Left lung (tissue), 10 donors: Measurements from ENCODE around the gene CCDC122. TPM values are rescaled to one million over a fixed set of nuclear protein-coding genes. Genes with fewer than 3 reads are reported as not detected.

Experiments used
- ATAC-seq: fragments of 200-7000 bp; cut with Tn5 transposase; one replicate; pipeline ENCODE4 v1.9.1; 2020; ENCODE audit warnings: moderate library complexity
- DNase-seq, 4 donors: peaks; one replicate each; pipeline ENCODE4 v3.0.0-alpha.2; 2013 to 2020
- H3K27ac ChIP-seq, 2 donors: fragments of 200-600 bp; sonication (generic) in 1 of 2; one replicate each; pipeline versions ENCODE4 v1.5.0 to v1.8.0; 2020 to 2021
- H3K27me3 ChIP-seq, 2 donors: fragments of 200-600 bp; sonication (generic) in 1 of 2; one replicate each; pipeline versions ENCODE4 v1.5.0 to v1.8.0; 2020 to 2021
- H3K36me3 ChIP-seq, 2 donors: fragments of 200-600 bp; sonication (generic) in 1 of 2; one replicate each; pipeline versions ENCODE4 v1.5.0 to v1.8.0; 2020 to 2021
- H3K4me1 ChIP-seq, 2 donors: fragments of 200-600 bp; one replicate each; pipeline ENCODE4 v1.8.0; 2021
- H3K4me3 ChIP-seq, 2 donors: fragments of 200-600 bp; sonication (generic) in 1 of 2; one replicate each; pipeline versions ENCODE4 v1.5.0 to v1.8.0; 2020 to 2021; ENCODE audit warnings: mild to moderate bottlenecking in 1 of 2
- H3K9me3 ChIP-seq, 2 donors: fragments of 200-600 bp; sonication (generic) in 1 of 2; one replicate each; pipeline versions ENCODE4 v1.5.0 to v1.8.0; 2020 to 2021
- CTCF ChIP-seq, 2 donors: fragments of 200-600 bp; sonication (generic) in 1 of 2; IDR thresholded peaks; one replicate each; pipeline versions ENCODE4 v1.5.0 to v1.8.0; 2021; ENCODE audit warnings: antibody characterized with exemption in 2 of 2
- intact Hi-C, 2 donors: fragments of 100-400 bp; cut with DNase I; formaldehyde crosslinking; loops; one replicate each; pipeline versions ENCODE4 v1.11.2 to v1.14.2; 2022
- polyA plus RNA-seq, 6 donors: library from polyadenylated mRNA; unstranded; fragments of 120-200 nt; gene quantifications; one replicate each; pipeline ENCODE4 v1.2.1, GENCODE V29; 2013; ENCODE audit not compliant: insufficient read length in 6 of 6
- total RNA-seq, 2 donors: library from RNA; stranded (reverse); fragmentation: NEBNext Ultra II Directional; extraction: Animal tissue kit (Norgen Biotek cat#: 25700); gene quantifications; one replicate each; pipeline ENCODE4 v1.2.1, GENCODE V29; 2021
- donor health status: DM: no; HTN: yes; CAD: no.
- donor health status: DM: no; HTN: no; CAD: no.

The CCDC122 gene
- total and polyA plus RNA-seq, 8 donors, result 5.3 to 11.6 (median 7.0) TPM

GRCh38 chr13:43883631-43884030, 4.1 kb upstream of the CCDC122 start:
- Histone ChIP-seq H3K36me3 (peaks cover 0 to 18% of the 10 kb centered on the region in 2 donors), H3K27me3 (no peaks in the 10 kb centered on the region), H3K4me1 (peaks cover 0 to 25% of the 10 kb centered on the region in 2 donors), H3K27ac (no peak overlapping the region), H3K4me3 (no peak overlapping the region), H3K9me3 (no peaks in the 10 kb centered on the region)
- ATAC-seq, result no peak
- intact Hi-C loops, result no loop called here
- no peak for TF ChIP-seq CTCF (IDR thresholded peaks at IDR 0.05)
- no peak for DNase-seq

GRCh38 chr13:43881580-43881979, 2.0 kb upstream of the CCDC122 start:
- H3K4me3 ChIP-seq, result peak overlapping the region in 1 of 2 donors; percentile 66
- no peaks in the 10 kb centered on the region for H3K27me3 ChIP-seq
- no peak for TF ChIP-seq CTCF (IDR thresholded peaks at IDR 0.05)
- intact Hi-C loops, result no loop called here
- H3K4me1 ChIP-seq, result peaks cover 6 to 43% of the 10 kb centered on the region in 2 donors
- H3K9me3 ChIP-seq, result no peaks in the 10 kb centered on the region
- H3K36me3 ChIP-seq, result peaks cover 0 to 15% of the 10 kb centered on the region in 2 donors
- ATAC-seq (no peak), DNase-seq (no peak)
- H3K27ac ChIP-seq, result no peak overlapping the region

- Histone ChIP-seq H3K9me3 (no peaks in the 10 kb centered on the region), H3K27me3 (no peaks in the 10 kb centered on the region), H3K27ac (peak overlapping the region in 1 of 2 donors; percentile 99), H3K36me3 (peaks cover 0 to 15% of the 10 kb centered on the region in 2 donors), H3K4me3 (peak overlapping the region in 1 of 2 donors; percentile 66), H3K4me1 (peaks cover 6 to 44% of the 10 kb centered on the region in 2 donors)
- no peak for ATAC-seq
- DNase-seq, result no peak
- intact Hi-C loops, result no loop called here
- no peak for TF ChIP-seq CTCF (IDR thresholded peaks at IDR 0.05)
These were observed 1.4 kb upstream of the CCDC122 start for GRCh38 chr13:43880926-43881325.

GRCh38 chr13:43880214-43880855, 795 bp upstream of the CCDC122 start:
- intact Hi-C loops, result no loop called here
- peaks cover 6 to 44% of the 10 kb centered on the region in 2 donors for H3K4me1 ChIP-seq
- peaks cover 0 to 9% of the 10 kb centered on the region in 2 donors for H3K36me3 ChIP-seq
- H3K27ac ChIP-seq, result peak overlapping the region; percentile 96 to 99
- peak in 1 of 4 donors; percentile 10 for DNase-seq
- TF ChIP-seq CTCF (IDR thresholded peaks at IDR 0.05), result no peak
- H3K4me3 ChIP-seq, result peak overlapping the region; percentile 66
- H3K27me3 ChIP-seq, result no peaks in the 10 kb centered on the region
- no peak for ATAC-seq
- H3K9me3 ChIP-seq, result no peaks in the 10 kb centered on the region

- H3K36me3 ChIP-seq, result peaks cover 0 to 3% of the 10 kb centered on the region in 2 donors
- ATAC-seq, result peak; percentile 89
- peaks cover 6 to 44% of the 10 kb centered on the region in 2 donors for H3K4me1 ChIP-seq
- DNase-seq, result peak in 1 of 4 donors; percentile 12
- intact Hi-C loops, result loop anchor here in 1 of 2 donors (10.0 kb wide), 1 partner anchor 785 kb away; no protein-coding TSS in a partner anchor
- TF ChIP-seq CTCF (IDR thresholded peaks at IDR 0.05), result no peak
- no peaks in the 10 kb centered on the region for H3K27me3 ChIP-seq
- H3K27ac ChIP-seq, result peak within 1 kb of the TSS; percentile 96 to 99
- H3K4me3 ChIP-seq, result peak within 1 kb of the TSS; percentile 66
- no peaks in the 10 kb centered on the region for H3K9me3 ChIP-seq
These were observed 228 bp upstream of the CCDC122 start, which contains the start of gene LACC1 for GRCh38 chr13:43879755-43880181. Gene LACC1 (plus strand): TSS chr13:43879904. CDS start chr13:43880986, 1,082 bp downstream.
